Kasumi-1 (cell line): Measurements from ENCODE around the gene SNF8.

Experiments
- DNase-seq, 2 experiments: peaks; one replicate each; lab custom pipeline; 2025; lab: John Stamatoyannopoulos, UW

Gene SNF8

GRCh38 chr17:48890086-48890485, 54.6 kb downstream of the SNF8 start:
- no peak for DNase-seq

GRCh38 chr17:48883171-48883570, 61.5 kb downstream of the SNF8 start:
- no peak for DNase-seq

- DNase-seq, result no peak
Observed at GRCh38 chr17:48882272-48882671, 62.4 kb downstream of the SNF8 start.
